OCI-LY3 (cell line): Measurements from ENCODE around the gene CCDC70.

Experiments
- H2AFZ ChIP-seq: fragments of 200-600, 300-600 bp; shearing (Covaris generic); 2 replicates; pipeline ENCODE4 v1.6.0; 2014; ENCODE audit warnings: antibody characterized with exemption, low read depth, low read length
- H3K27ac ChIP-seq: fragments of 200-600, 300-600 bp; sonication (generic); 2 replicates; pipeline ENCODE4 v1.5.1; 2014; ENCODE audit warnings: mild to moderate bottlenecking, low read length, moderate library complexity, mixed read lengths
- H3K27me3 ChIP-seq: fragments of 200-600, 300-600 bp; sonication (generic); 2 replicates; pipeline ENCODE4 v1.6.1; 2014; ENCODE audit warnings: low read depth, low read length, mixed read lengths
- H3K36me3 ChIP-seq: fragments of 200-600, 300-600 bp; sonication (generic); replicated peaks from 2 replicates; pipeline ENCODE3; 2014; ENCODE audit warnings: low read depth, low read length, mixed read lengths
- H3K4me1 ChIP-seq: fragments of 300-600, 200-600 bp; sonication (generic); 2 replicates; pipeline ENCODE4 v1.6.1; 2014; ENCODE audit warnings: low read length, mixed read lengths
- H3K4me2 ChIP-seq: fragments of 200-600, 300-600 bp; sonication (generic); 2 replicates; pipeline ENCODE4 v1.6.1; 2014; ENCODE audit warnings: low read length, mixed read lengths
- H3K4me3 ChIP-seq: fragments of 300-600, 200-600 bp; sonication (generic); 2 replicates; pipeline ENCODE4 v1.5.1; 2014; ENCODE audit warnings: antibody characterized with exemption, mild to moderate bottlenecking, low read length, moderate library complexity
- H3K79me2 ChIP-seq: fragments of 300-600, 200-600 bp; shearing (Covaris generic); 2 replicates; pipeline ENCODE4 v1.6.1; 2014; ENCODE audit warnings: mild to moderate bottlenecking, low read length, mixed read lengths
- H3K9ac ChIP-seq: fragments of 300-600, 200-600 bp; shearing (Covaris generic); 2 replicates; pipeline ENCODE4 v1.6.0; 2014; ENCODE audit warnings: mild to moderate bottlenecking, low read length, moderate library complexity
- H3K9me3 ChIP-seq: fragments of 200-600, 300-600 bp; shearing (Covaris generic); 2 replicates; pipeline ENCODE4 v1.6.1; 2014; ENCODE audit warnings: low read length, mixed read lengths; ENCODE audit not compliant: insufficient read depth
- H4K20me1 ChIP-seq: fragments of 200-600, 300-600 bp; sonication (generic); 2 replicates; pipeline ENCODE4 v1.6.1; 2016; ENCODE audit warnings: low read length, mixed read lengths; ENCODE audit not compliant: insufficient read depth
- CTCF ChIP-seq: fragments of 200-600, 300-600 bp; sonication (generic); IDR thresholded peaks from 2 replicates; pipeline ENCODE4 v1.5.1; 2014; ENCODE audit warnings: antibody characterized with exemption, low read length, low read depth
- EZH2phosphoT487 ChIP-seq: fragments of 200-600 bp; shearing (Covaris generic); IDR thresholded peaks from 2 replicates; pipeline ENCODE4 v1.6.1; 2018; ENCODE audit warnings: antibody characterized with exemption, mixed run types, low read depth

Gene CCDC70

GRCh38 chr13:51825681-51826254 is 36.0 kb upstream of the CCDC70 start:
- H3K4me3 ChIP-seq: no peak overlapping the region
- no peak for TF ChIP-seq CTCF
- no peak for TF ChIP-seq EZH2phosphoT487
- H2AFZ ChIP-seq: no peak overlapping the region
- no peaks in the 10 kb centered on the region for H4K20me1 ChIP-seq
- H3K36me3 ChIP-seq: no peaks in the 10 kb centered on the region
- H3K27me3 ChIP-seq: no peaks in the 10 kb centered on the region
- H3K79me2 ChIP-seq: no peaks in the 10 kb centered on the region
- peaks cover 46% of the 10 kb centered on the region for H3K4me1 ChIP-seq
- no peaks in the 10 kb centered on the region for H3K9me3 ChIP-seq
- H3K27ac ChIP-seq: no peak overlapping the region
- H3K9ac ChIP-seq: no peak overlapping the region
- H3K4me2 ChIP-seq: no peak overlapping the region

- Histone ChIP-seq H3K9ac (no peak overlapping the region), H3K4me3 (no peak overlapping the region), H3K4me2 (no peak overlapping the region), H3K9me3 (no peaks in the 10 kb centered on the region), H3K27me3 (no peaks in the 10 kb centered on the region), H3K36me3 (no peaks in the 10 kb centered on the region), H4K20me1 (no peaks in the 10 kb centered on the region), H3K27ac (no peak overlapping the region), H3K4me1 (peaks cover 44% of the 10 kb centered on the region), H2AFZ (no peak overlapping the region), H3K79me2 (no peaks in the 10 kb centered on the region)
- TF ChIP-seq EZH2phosphoT487 (no peak), CTCF (no peak)
These were observed 35.2 kb upstream of the CCDC70 start for GRCh38 chr13:51826606-51827005.

- Histone ChIP-seq H3K4me2 (no peak overlapping the region), H4K20me1 (no peaks in the 10 kb centered on the region), H3K27me3 (no peaks in the 10 kb centered on the region), H3K4me3 (no peak overlapping the region), H3K79me2 (no peaks in the 10 kb centered on the region), H3K4me1 (peaks cover 44% of the 10 kb centered on the region), H2AFZ (no peak overlapping the region), H3K27ac (no peak overlapping the region), H3K9me3 (no peaks in the 10 kb centered on the region), H3K9ac (no peak overlapping the region), H3K36me3 (no peaks in the 10 kb centered on the region)
- TF ChIP-seq CTCF (no peak), EZH2phosphoT487 (no peak)
These were observed 34.5 kb upstream of the CCDC70 start for GRCh38 chr13:51827254-51827653.

GRCh38 chr13:51828730-51829567 is 32.8 kb upstream of the CCDC70 start:
- H3K4me3 ChIP-seq: no peak overlapping the region
- H3K36me3 ChIP-seq: no peaks in the 10 kb centered on the region
- H4K20me1 ChIP-seq: no peaks in the 10 kb centered on the region
- peaks cover 10% of the 10 kb centered on the region for H3K27me3 ChIP-seq
- no peak overlapping the region for H2AFZ ChIP-seq
- no peak for TF ChIP-seq EZH2phosphoT487
- no peak for TF ChIP-seq CTCF
- no peaks in the 10 kb centered on the region for H3K9me3 ChIP-seq
- peaks cover 43% of the 10 kb centered on the region for H3K4me1 ChIP-seq
- no peaks in the 10 kb centered on the region for H3K79me2 ChIP-seq
- no peak overlapping the region for H3K4me2 ChIP-seq
- H3K27ac ChIP-seq: no peak overlapping the region
- H3K9ac ChIP-seq: no peak overlapping the region
